ENCODE results near the gene APEX1.

APEX1 gene

GRCh38 chr14:20501346-20501745 is 46.3 kb downstream of the APEX1 start:
- TF ChIP-seq GATA2 (IDR thresholded peaks at IDR 0.05; ENCODE audit: low read depth, low read length) = no peak
- no peak for TF ChIP-seq GATA3 (IDR thresholded peaks at IDR 0.05; ENCODE audit: low read depth, low read length)

GRCh38 chr14:20503898-20504297 is 48.9 kb downstream of the APEX1 start:
- TF ChIP-seq GATA2 (IDR thresholded peaks at IDR 0.05; ENCODE audit: low read depth, low read length) (no peak), GATA3 (IDR thresholded peaks at IDR 0.05; ENCODE audit: low read depth, low read length) (no peak)

Data from SH-SY5Y (cell line).